Stimulated activated CD4-positive, alpha-beta T cell treated with anti-CD3 and anti-CD28 coated beads, TNF-alpha, amount 100 ng/mL, for 1 hour (primary cell): ENCODE results near the gene COL18A1.
"Not testable (repeated sequence)": the region's sequence is repeated elsewhere in the genome, so short reads cannot be mapped to it uniquely, and the experiment has no call there.

Experiments
- DNase-seq, 3 donors: peaks; one replicate each; pipeline ENCODE4 v3.0.0-alpha.2; 2020; ENCODE audit warnings: low read depth in 3 of 3, low spot score in 1 of 3

COL18A1 gene

GRCh38 chr21:45555557-45556301 is 150.8 kb downstream of the COL18A1 start:
- DNase-seq, result peak in 1 of 3 donors; percentile 38

- DNase-seq, result no peak
Measured at GRCh38 chr21:45556302-45556644, 151.3 kb downstream of the COL18A1 start.

GRCh38 chr21:45556645-45557615 is 152.0 kb downstream of the COL18A1 start:
- DNase-seq, result no peak

DNA sequence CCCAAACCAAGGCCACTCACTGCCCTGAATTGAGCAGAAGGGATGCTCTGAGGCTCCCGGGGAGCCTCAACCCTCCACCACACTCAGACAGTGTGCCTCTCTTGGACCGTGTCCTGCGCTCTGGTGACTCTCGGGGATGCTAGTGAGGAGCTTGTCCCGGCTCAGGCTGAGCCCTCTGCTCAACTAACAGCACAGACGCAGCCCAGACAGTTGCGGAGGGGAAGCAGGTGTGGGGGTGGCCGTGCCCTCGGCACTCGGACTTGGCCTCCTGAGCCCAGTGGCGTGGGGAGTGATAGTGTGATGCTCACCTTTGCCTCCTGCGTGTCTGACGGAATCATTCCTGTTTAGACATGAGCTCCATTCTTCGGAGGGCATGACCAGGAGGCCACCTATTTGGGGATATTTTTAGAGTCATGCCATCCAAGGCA is 152.7 kb downstream of the COL18A1 start:
- DNase-seq, result no peak

GRCh38 chr21:45558044-45558721 is 153.2 kb downstream of the COL18A1 start:
- DNase-seq, result no peak

- DNase-seq, result no peak
Measured at GRCh38 chr21:45559216-45560105, 154.5 kb downstream of the COL18A1 start.

- no peak for DNase-seq
Measured at GRCh38 chr21:45560106-45561021, 155.4 kb downstream of the COL18A1 start.

DNA sequence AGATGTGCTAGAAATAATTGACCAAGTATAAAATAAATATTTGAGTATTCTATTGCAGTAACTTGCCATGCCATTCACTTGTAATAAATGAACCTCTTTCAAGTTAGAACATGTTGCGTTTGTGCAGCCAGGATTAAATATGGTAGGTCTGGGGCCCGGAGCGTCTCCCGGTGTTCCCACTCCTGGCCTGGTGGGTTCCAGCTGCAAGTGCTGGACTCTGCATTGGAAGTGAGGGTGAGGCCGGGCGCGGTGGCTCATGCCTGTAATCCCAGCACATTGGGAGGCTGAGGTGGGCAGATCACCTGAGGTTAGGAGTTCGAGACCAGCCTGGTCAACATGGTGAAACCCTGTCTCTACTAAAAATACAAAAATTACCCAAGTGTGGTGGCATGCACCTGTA is 156.3 kb downstream of the COL18A1 start:
- not testable (repeated sequence) for DNase-seq

GRCh38 chr21:45562402-45562801 is 157.4 kb downstream of the COL18A1 start:
- DNase-seq, result no peak

- no peak for DNase-seq
Measured at GRCh38 chr21:45562965-45563364, 158.0 kb downstream of the COL18A1 start.
